Dermis microvascular lymphatic vessel endothelial cell (primary cell): ENCODE measurements around the gene RAB29. TPM values are rescaled to one million over a fixed set of nuclear protein-coding genes. Genes with fewer than 3 reads are reported as not detected.

Experiments used
- DNase-seq, 2 donors: peaks; one replicate each; pipeline versions ENCODE4 v3.0.0 to v3.0.0-alpha.2; 2010; ENCODE audit warnings: low read depth in 2 of 2
- total RNA-seq: library from RNA; depleted of rRNA; stranded (reverse); fragments of >200 nt; gene quantifications from 2 replicates; pipeline ENCODE4 v1.2.1, GENCODE V29; 2014

RAB29 gene
- total RNA-seq, 1 donor from 2014 or later = 18.1 TPM

GRCh38 chr1:205764578-205764977 lies 10.7 kb downstream of the RAB29 start:
- no peak for DNase-seq

- DNase-seq = no peak
Observed at GRCh38 chr1:205763980-205764379, 11.3 kb downstream of the RAB29 start.

GRCh38 chr1:205760606-205761005 lies 14.7 kb downstream of the RAB29 start:
- no peak for DNase-seq

- DNase-seq = no peak
Observed at GRCh38 chr1:205756552-205756951, 18.7 kb downstream of the RAB29 start.

- no peak for DNase-seq
Observed at GRCh38 chr1:205754857-205755256, 20.4 kb downstream of the RAB29 start.

- DNase-seq = peak in 1 of 2 donors; percentile 56
Observed at GRCh38 chr1:205751036-205751651, 24.1 kb downstream of the RAB29 start.

GRCh38 chr1:205750138-205751035 lies 24.9 kb downstream of the RAB29 start, which contains the start of gene NUCKS1:
Gene NUCKS1 (minus strand): TSS chr1:205750182. CDS start chr1:205749973, 209 bp downstream.
- DNase-seq = peak; percentile 99

GRCh38 chr1:205749234-205750137 lies 25.8 kb downstream of the RAB29 start:
- DNase-seq = peak; percentile 92 to 98

- peak; percentile 48 to 64 for DNase-seq
Observed at GRCh38 chr1:205748403-205749233, 26.7 kb downstream of the RAB29 start.

- DNase-seq = peak in 1 of 2 donors; percentile 2
Observed at GRCh38 chr1:205746757-205747412, 28.4 kb downstream of the RAB29 start.

GRCh38 chr1:205744403-205744802 lies 30.9 kb downstream of the RAB29 start:
- no peak for DNase-seq

- no peak for DNase-seq
Observed at GRCh38 chr1:205743977-205744376, 31.3 kb downstream of the RAB29 start.

GRCh38 chr1:205741681-205742080 lies 33.6 kb downstream of the RAB29 start:
- DNase-seq = no peak

- DNase-seq = peak in 1 of 2 donors; percentile 13
Observed at GRCh38 chr1:205739348-205740160, 35.7 kb downstream of the RAB29 start.

GRCh38 chr1:205735218-205735617 lies 40.1 kb downstream of the RAB29 start:
- no peak for DNase-seq

- no peak for DNase-seq
Observed at GRCh38 chr1:205733438-205734175, 41.7 kb downstream of the RAB29 start.

- DNase-seq = no peak
Observed at GRCh38 chr1:205729945-205730610, 45.2 kb downstream of the RAB29 start.

GRCh38 chr1:205726619-205727125 lies 48.6 kb downstream of the RAB29 start:
- DNase-seq = no peak
